ENCODE results near the gene ZNF202.

DNA sequence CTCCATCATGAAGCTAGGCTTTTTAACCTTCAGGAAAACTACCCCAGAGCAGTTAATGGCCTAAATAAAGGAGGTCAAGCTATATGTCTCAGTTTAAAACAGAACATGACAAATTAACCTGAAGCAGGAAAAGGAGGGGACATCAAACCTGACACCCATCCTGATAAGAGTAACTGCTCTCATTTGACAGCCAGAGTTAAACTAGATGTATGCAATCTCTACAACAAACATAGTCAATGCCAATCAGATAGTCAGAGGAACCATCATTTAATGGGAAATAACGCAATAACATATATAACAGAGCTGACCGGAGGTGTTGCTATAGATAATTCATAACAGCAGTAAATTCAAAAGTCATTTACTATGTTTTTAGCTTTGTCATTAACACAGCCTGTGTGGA is 3.1 kb downstream of the ZNF202 start:
- TF ChIP-seq, protein P1, sequence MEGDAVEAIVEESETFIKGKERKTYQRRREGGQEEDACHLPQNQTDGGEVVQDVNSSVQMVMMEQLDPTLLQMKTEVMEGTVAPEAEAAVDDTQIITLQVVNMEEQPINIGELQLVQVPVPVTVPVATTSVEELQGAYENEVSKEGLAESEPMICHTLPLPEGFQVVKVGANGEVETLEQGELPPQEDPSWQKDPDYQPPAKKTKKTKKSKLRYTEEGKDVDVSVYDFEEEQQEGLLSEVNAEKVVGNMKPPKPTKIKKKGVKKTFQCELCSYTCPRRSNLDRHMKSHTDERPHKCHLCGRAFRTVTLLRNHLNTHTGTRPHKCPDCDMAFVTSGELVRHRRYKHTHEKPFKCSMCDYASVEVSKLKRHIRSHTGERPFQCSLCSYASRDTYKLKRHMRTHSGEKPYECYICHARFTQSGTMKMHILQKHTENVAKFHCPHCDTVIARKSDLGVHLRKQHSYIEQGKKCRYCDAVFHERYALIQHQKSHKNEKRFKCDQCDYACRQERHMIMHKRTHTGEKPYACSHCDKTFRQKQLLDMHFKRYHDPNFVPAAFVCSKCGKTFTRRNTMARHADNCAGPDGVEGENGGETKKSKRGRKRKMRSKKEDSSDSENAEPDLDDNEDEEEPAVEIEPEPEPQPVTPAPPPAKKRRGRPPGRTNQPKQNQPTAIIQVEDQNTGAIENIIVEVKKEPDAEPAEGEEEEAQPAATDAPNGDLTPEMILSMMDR (IDR thresholded peaks at IDR 0.05; ENCODE audit: low read depth, low read length, poor library complexity, severe bottlenecking) = no peak
- no peak for TF ChIP-seq EZH2phosphoT487 (IDR thresholded peaks at IDR 0.05; ENCODE audit: borderline replicate concordance, low read length)

Data from DOHH2 (cell line).